ENCODE data around the gene CA5B. TPM values are rescaled to one million over a fixed set of nuclear protein-coding genes. Genes with fewer than 3 reads are reported as not detected.
A peak's percentile ranks its signal among the peaks of the same experiment; 100 is the strongest.

Gene CA5B
- total and polyA plus RNA-seq, 10 of the 15 experiments (the other 5 are each of a cell fraction or from before 2014, with no cell fraction given) = 1.2 to 6.0 (median 3.2) TPM

- RAD21 ChIA-PET (ENCODE audit: unreplicated experiment) = interaction anchor here (1.1 to 1.7 kb wide), 5 partner anchors 32 to 322 kb away, joined by 3 to 11 read pairs (median 7); no protein-coding TSS in a partner anchor
- ATAC-seq (peak; percentile 78), FAIRE-seq (no peak), DNase-seq (ENCODE audit: low read depth, low spot score) (peak; percentile 9)
- no peak overlapping the region for H3K27ac ChIP-seq (ENCODE audit: control insufficient read depth, insufficient read depth)
- 0 out of 2 replicates have a peak, but pooled peaks have one; percentile 49 for TF ChIP-seq MLLT1 (IDR thresholded peaks at IDR 0.05)
- peak; percentile 81 to 86 for TF ChIP-seq IKZF2 (IDR thresholded peaks at IDR 0.05)
- peak; percentile 86 for TF ChIP-seq RUNX3 (IDR thresholded peaks at IDR 0.05; ENCODE audit: low read length)
- TF ChIP-seq EED (IDR thresholded peaks at IDR 0.05; ENCODE audit: low read depth) = 0 out of 2 replicates have a peak, but pooled peaks have one; percentile 23
- TF ChIP-seq MTA2 (IDR thresholded peaks at IDR 0.05; ENCODE audit: low read depth) = peak; percentile 54; the same call in 1 of the 2 replicates
- no peak for TF ChIP-seq PBX3 (IDR thresholded peaks at IDR 0.05; ENCODE audit: insufficient replicate concordance, low read depth, low read length)
- no peak for TF ChIP-seq JUND (IDR thresholded peaks at IDR 0.05; ENCODE audit: low read depth, low read length)
- peak; percentile 71 for TF ChIP-seq RELB (IDR thresholded peaks at IDR 0.05; ENCODE audit: low read depth)
- peak; percentile 84 for TF ChIP-seq ATF7 (IDR thresholded peaks at IDR 0.05; ENCODE audit: low read depth)
- TF ChIP-seq EP300 (IDR thresholded peaks at IDR 0.05; ENCODE audit: borderline replicate concordance in 1 of 2, control insufficient read depth in 1 of 2, low read depth in 2 of 2, low read length in 2 of 2) = 0 out of 4 replicates have a peak, but pooled peaks of 1 of the 2 experiments have one; percentile 12
- peak; percentile 70 for TF ChIP-seq IKZF1 (conservative IDR thresholded peaks at IDR 0.05)
- no peak for TF ChIP-seq CBFB (IDR thresholded peaks at IDR 0.05; ENCODE audit: low read depth)
- no peaks in the 10 kb centered on the region for H3K27me3 ChIP-seq (replicated peaks in 1 of 2; ENCODE audit: control insufficient read depth in 2 of 2, insufficient read depth in 2 of 2, low read length in 1 of 2)
- in situ Hi-C loops (cut with MboI) = no loop called here
- POLR2A ChIA-PET = no interaction called here
- peaks cover 6% of the 10 kb centered on the region; the same call in 1 of the 2 replicates for H3K4me1 ChIP-seq (ENCODE audit: control insufficient read depth, insufficient read depth, low read length)
- no peak overlapping the region for H3K4me3 ChIP-seq
- intact Hi-C loops (cut with micrococcal nuclease; ENCODE audit: unreplicated experiment) = loop anchor here (1.0 to 5.0 kb wide), 2 partner anchors 156 to 395 kb away; no protein-coding TSS in a partner anchor
- no peak overlapping the region for H2AFZ ChIP-seq (ENCODE audit: control insufficient read depth, low read depth, low read length)
- H3K9me3 ChIP-seq (replicated peaks; ENCODE audit: control insufficient read depth, insufficient read depth, low read length) = no peaks in the 10 kb centered on the region
- SMC1A ChIA-PET (ENCODE audit: uncharacterized antibody, unreplicated experiment) = interaction anchor here (0.7 to 3.0 kb wide), 2 partner anchors 97 to 155 kb away, joined by 3 to 12 read pairs; no protein-coding TSS in a partner anchor
- no peaks in the 10 kb centered on the region for H3K79me2 ChIP-seq (ENCODE audit: control insufficient read depth, insufficient read depth, low read length)
- BruUV-seq (replicated peaks) = no TSS peak
- no peak overlapping the region for H3K4me2 ChIP-seq (ENCODE audit: control insufficient read depth, insufficient read depth)
- no peak overlapping the region for H3K9ac ChIP-seq (ENCODE audit: control insufficient read depth, insufficient read depth, low read length)
- CTCF ChIA-PET = interaction anchor here (1.2 to 2.2 kb wide), 6 partner anchors 9 to 155 kb away, joined by 3 to 13 read pairs (median 7); no protein-coding TSS in a partner anchor
- H3K36me3 ChIP-seq (ENCODE audit: control insufficient read depth in 2 of 2, insufficient read depth in 2 of 2, low read length in 1 of 2) = peaks cover 14 to 36% of the 10 kb centered on the region in 2 experiments
- H4K20me1 ChIP-seq (ENCODE audit: control insufficient read depth, insufficient read depth) = no peaks in the 10 kb centered on the region
- WGBS (ENCODE audit: insufficient coverage, insufficient replicate concordance, low lambda C conversion rate, missing lambda C conversion rate) = 36% methylated on average over 4 of the region's 4 CpGs
Observed at GRCh38 chrX:15816886-15817285, 78.8 kb downstream of the CA5B start.

Measured in GM12878 (cell line).